GM23338 (cell line): ENCODE measurements around the gene CGREF1. TPM values are rescaled to one million over a fixed set of nuclear protein-coding genes. Genes with fewer than 3 reads are reported as not detected.

ENCODE experiments used
- ATAC-seq: fragments of 200-7000 bp; cut with Tn5 transposase; 3 replicates; pipeline ENCODE4 v1.9.1; 2020
- DNase-seq: peaks from one replicate; pipeline ENCODE4 v3.0.0-alpha.2; 2015; ENCODE audit warnings: low spot score
- H2AFZ ChIP-seq: fragments of 200-600 bp; sonication (generic); 2 replicates; pipeline ENCODE4 v1.8.0; 2016; ENCODE audit warnings: antibody characterized with exemption, mild to moderate bottlenecking, moderate library complexity
- H3F3A ChIP-seq: fragments of 200-600 bp; sonication (generic); replicated peaks from 2 replicates; pipeline ENCODE4 v1.8.0; 2017; ENCODE audit warnings: antibody characterized with exemption, mixed run types, low read depth
- H3K27ac ChIP-seq: fragments of 200-600 bp; sonication (generic); 2 replicates; pipeline ENCODE4 v1.6.1; 2016; ENCODE audit warnings: low read depth
- H3K27me3 ChIP-seq: fragments of 200-600 bp; sonication (generic); 2 replicates; pipeline ENCODE4 v1.8.0; 2016; ENCODE audit warnings: mild to moderate bottlenecking, mixed run types, moderate library complexity; ENCODE audit not compliant: insufficient read depth
- H3K36me3 ChIP-seq: fragments of 200-600 bp; sonication (generic); 2 replicates; pipeline ENCODE4 v1.8.0; 2016; ENCODE audit warnings: mild to moderate bottlenecking; ENCODE audit not compliant: insufficient read depth
- H3K4me1 ChIP-seq: fragments of 200-600 bp; sonication (generic); 2 replicates; pipeline ENCODE4 v1.8.0; 2016; ENCODE audit warnings: mild to moderate bottlenecking, moderate library complexity; ENCODE audit not compliant: insufficient read depth
- H3K4me2 ChIP-seq: fragments of 200-600 bp; sonication (generic); 2 replicates; pipeline ENCODE4 v1.7.1; 2017; ENCODE audit warnings: mixed run types
- H3K4me3 ChIP-seq: fragments of 200-600 bp; sonication (generic); 2 replicates; pipeline ENCODE4 v1.6.1; 2016; ENCODE audit warnings: mixed run types
- H3K79me2 ChIP-seq: fragments of 200-600 bp; sonication (generic); replicated peaks from 2 replicates; pipeline ENCODE4 v1.8.0; 2017; ENCODE audit warnings: mild to moderate bottlenecking; ENCODE audit not compliant: insufficient read depth
- H3K9me2 ChIP-seq: fragments of 200-600 bp; sonication (generic); 2 replicates; pipeline ENCODE4 v1.8.0; 2017; ENCODE audit not compliant: insufficient read depth
- H4K20me1 ChIP-seq: fragments of 200-600 bp; sonication (generic); replicated peaks from 2 replicates; pipeline ENCODE4 v1.8.0; 2017; ENCODE audit warnings: mild to moderate bottlenecking; ENCODE audit not compliant: insufficient read depth
- H3K27ac Mint-ChIP-seq: 2 replicates; pipeline ENCODE4 v1.8.0; 2020; ENCODE audit warnings: inconsistent platforms, mild to moderate bottlenecking, moderate library complexity, mixed read lengths
- H3K27me3 Mint-ChIP-seq: 3 replicates; pipeline ENCODE4 v1.8.0; 2022; ENCODE audit warnings: low read depth, mild to moderate bottlenecking, moderate library complexity, mixed read lengths, inconsistent platforms; ENCODE audit not compliant: insufficient read depth, poor library complexity
- H3K36me3 Mint-ChIP-seq: 3 replicates; pipeline ENCODE4 v1.8.0; 2021; ENCODE audit warnings: low read depth, mild to moderate bottlenecking, inconsistent platforms, moderate library complexity, mixed read lengths
- H3K4me1 Mint-ChIP-seq: 3 replicates; pipeline ENCODE4 v1.8.0; 2020; ENCODE audit warnings: mild to moderate bottlenecking, inconsistent platforms, mixed read lengths
- H3K4me3 Mint-ChIP-seq: 3 replicates; pipeline ENCODE4 v1.8.0; 2021; ENCODE audit warnings: moderate library complexity, mild to moderate bottlenecking, inconsistent platforms, mixed read lengths
- H3K9me3 Mint-ChIP-seq: 3 replicates; pipeline ENCODE4 v1.8.0; 2020; ENCODE audit warnings: moderate library complexity, mild to moderate bottlenecking, inconsistent platforms, mixed read lengths
- CREB1 ChIP-seq: fragments of 250-450 bp; sonication (Bioruptor Pico); IDR thresholded peaks from 2 replicates; pipeline ENCODE4 v1.5.0; 2020; ENCODE audit warnings: low read depth, mild to moderate bottlenecking, moderate library complexity
- CTCF ChIP-seq, 2 experiments: fragments of 200-600 bp in 1 of 2; sonication (generic) in 1 of 2; conservative IDR thresholded peaks; 2 replicates each; pipeline versions ENCODE4 v1.5.1 to v1.6.1; 2016 to 2017; ENCODE audit warnings: antibody characterized with exemption in 2 of 2, low read depth in 2 of 2, mild to moderate bottlenecking in 2 of 2, moderate library complexity in 1 of 2
- ETS1 ChIP-seq: IDR thresholded peaks from 2 replicates; pipeline ENCODE4 v1.6.1; 2016; ENCODE audit warnings: antibody characterized with exemption
- EZH2 ChIP-seq: fragments of 200-600 bp; sonication (generic); IDR thresholded peaks from one replicate; pipeline ENCODE4 v1.8.0; 2017; ENCODE audit warnings: antibody characterized with exemption, mild to moderate bottlenecking, low read depth; ENCODE audit not compliant: unreplicated experiment
- EZH2phosphoT487 ChIP-seq: fragments of 200-600 bp; sonication (generic); IDR thresholded peaks from one replicate; pipeline ENCODE4 v1.8.1; 2018; ENCODE audit warnings: antibody characterized with exemption; ENCODE audit not compliant: unreplicated experiment
- NANOG ChIP-seq: IDR thresholded peaks from 2 replicates; pipeline ENCODE4 v1.6.1; 2016; ENCODE audit warnings: antibody characterized with exemption, borderline replicate concordance
- POLR2AphosphoS5 ChIP-seq: IDR thresholded peaks from 2 replicates; pipeline ENCODE4 v1.6.1; 2016; ENCODE audit warnings: antibody characterized with exemption, low read depth
- REST ChIP-seq: IDR thresholded peaks from one replicate; pipeline ENCODE4 v1.6.1; 2018; ENCODE audit warnings: antibody characterized with exemption; ENCODE audit not compliant: unreplicated experiment
- STAT1 ChIP-seq: IDR thresholded peaks from one replicate; pipeline ENCODE4 v1.6.1; 2016; ENCODE audit warnings: antibody characterized with exemption; ENCODE audit not compliant: unreplicated experiment
- ZNF114 ChIP-seq: fragments of 250-450 bp; sonication (Bioruptor Pico); IDR thresholded peaks from 2 replicates; pipeline ENCODE4 v1.5.0; 2020; ENCODE audit warnings: mild to moderate bottlenecking, moderate library complexity
- polyA plus RNA-seq: library from polyadenylated mRNA; unstranded; fragments of >200 nt; fragmentation: Nextera tagmentation; extraction: Ambion mirVana; gene quantifications from 2 replicates; pipeline ENCODE4 v1.2.1, GENCODE V29; 2016
- total RNA-seq: library from RNA; depleted of rRNA; stranded (reverse); fragments of >200 nt; shearing (Covaris generic); gene quantifications from 2 replicates; pipeline ENCODE4 v1.2.3, GENCODE V29; 2014

CGREF1 gene
- total and polyA plus RNA-seq, 2 experiments from 2014 or later: 4.1 to 4.5 TPM

GRCh38 chr2:27162151-27163121, 43.5 kb upstream of the CGREF1 start:
- Histone ChIP-seq H3K9me2 (no peaks in the 10 kb centered on the region), H3K79me2 (no peaks in the 10 kb centered on the region), H3K4me1 (no peaks in the 10 kb centered on the region; the same call in 1 of the 2 replicates), H3K4me3 (no peak overlapping the region), H3K27me3 (no peaks in the 10 kb centered on the region), H4K20me1 (no peaks in the 10 kb centered on the region), H3K27ac (no peak overlapping the region), H3K36me3 (no peaks in the 10 kb centered on the region), H3K4me2 (no peak overlapping the region), H2AFZ (peak overlapping the region; percentile 43; the same call in 1 of the 2 replicates), H3F3A (no peaks in the 10 kb centered on the region)
- Mint-ChIP-seq H3K27me3 (peaks cover 2% of the 10 kb centered on the region), H3K27ac (no peak overlapping the region), H3K4me3 (no peak overlapping the region), H3K4me1 (peaks cover 9% of the 10 kb centered on the region), H3K9me3 (peaks cover 9% of the 10 kb centered on the region; the same call in 2 of the 3 replicates), H3K36me3 (peaks cover 7% of the 10 kb centered on the region; the same call in 2 of the 3 replicates)
- no peak for DNase-seq
- no peak for ATAC-seq
- no peak for TF ChIP-seq EZH2phosphoT487
- no peak for TF ChIP-seq POLR2AphosphoS5
- TF ChIP-seq REST: no peak
- no peak for TF ChIP-seq ZNF114 (CRISPR knock-in tag)
- no peak for TF ChIP-seq ETS1
- no peak for TF ChIP-seq NANOG
- no peak for TF ChIP-seq EZH2
- no peak for TF ChIP-seq STAT1
- TF ChIP-seq CREB1 (CRISPR knock-in tag): no peak

GRCh38 chr2:27160191-27160590, 41.3 kb upstream of the CGREF1 start:
- no peak overlapping the region for H3K4me3 ChIP-seq
- H3K4me1 ChIP-seq: no peaks in the 10 kb centered on the region
- H3K27me3 Mint-ChIP-seq: peaks cover 10% of the 10 kb centered on the region
- ATAC-seq (no peak), DNase-seq (no peak)
- H2AFZ ChIP-seq: no peak overlapping the region
- H3K4me1 Mint-ChIP-seq: peaks cover 2% of the 10 kb centered on the region; the same call in 2 of the 3 replicates
- no peaks in the 10 kb centered on the region for H3K79me2 ChIP-seq
- H3K27ac Mint-ChIP-seq: no peak overlapping the region
- H3K9me3 Mint-ChIP-seq: peaks cover 6% of the 10 kb centered on the region; the same call in 2 of the 3 replicates
- H3K27me3 ChIP-seq: no peaks in the 10 kb centered on the region
- H3K4me3 Mint-ChIP-seq: no peak overlapping the region
- no peaks in the 10 kb centered on the region for H4K20me1 ChIP-seq
- no peak for TF ChIP-seq EZH2phosphoT487
- TF ChIP-seq CTCF (conservative IDR thresholded peaks at IDR 0.05; ENCODE audit: low read depth in 2 of 2): no peak
- no peak for TF ChIP-seq ETS1
- H3K36me3 ChIP-seq: no peaks in the 10 kb centered on the region
- no peak overlapping the region for H3K4me2 ChIP-seq
- H3K9me2 ChIP-seq: no peaks in the 10 kb centered on the region
- no peaks in the 10 kb centered on the region for H3F3A ChIP-seq
- H3K27ac ChIP-seq: no peak overlapping the region
- H3K36me3 Mint-ChIP-seq: peaks cover 3% of the 10 kb centered on the region; the same call in 2 of the 3 replicates
